Central memory CD8-positive, alpha-beta T cell (primary cell): ENCODE data around the gene PTK7.

Source experiments
- ATAC-seq: fragments of 150-1000 bp; cut with Tn5 transposase; replicated peaks from 2 replicates; pipeline ENCODE4 v1.10.0; 2022; ENCODE audit warnings: mild to moderate bottlenecking, moderate FRiP score, moderate number of reproducible peaks; ENCODE audit not compliant: poor library complexity, severe bottlenecking; ENCODE audit errors: extremely low read depth
- DNase-seq, 2 donors: peaks; one replicate each; pipeline ENCODE4 v3.0.0; 2021; ENCODE audit warnings: low spot score in 2 of 2
- H3K27ac Mint-ChIP-seq: one replicate; pipeline ENCODE4 v1.8.0; 2022; ENCODE audit warnings: low read depth, mild to moderate bottlenecking, moderate library complexity, mixed read lengths
- H3K27me3 Mint-ChIP-seq: one replicate; pipeline ENCODE4 v1.8.0; 2022; ENCODE audit warnings: mixed read lengths
- H3K36me3 Mint-ChIP-seq: one replicate; pipeline ENCODE4 v1.8.0; 2022; ENCODE audit warnings: mild to moderate bottlenecking, moderate library complexity, mixed read lengths; ENCODE audit not compliant: insufficient read depth
- H3K4me1 Mint-ChIP-seq: one replicate; pipeline ENCODE4 v1.8.0; 2022; ENCODE audit warnings: mixed read lengths
- H3K4me3 Mint-ChIP-seq: one replicate; pipeline ENCODE4 v1.8.0; 2022; ENCODE audit warnings: mild to moderate bottlenecking, moderate library complexity, mixed read lengths
- H3K9me3 Mint-ChIP-seq: one replicate; pipeline ENCODE4 v1.8.0; 2022; ENCODE audit warnings: mixed read lengths

PTK7 gene

DNA sequence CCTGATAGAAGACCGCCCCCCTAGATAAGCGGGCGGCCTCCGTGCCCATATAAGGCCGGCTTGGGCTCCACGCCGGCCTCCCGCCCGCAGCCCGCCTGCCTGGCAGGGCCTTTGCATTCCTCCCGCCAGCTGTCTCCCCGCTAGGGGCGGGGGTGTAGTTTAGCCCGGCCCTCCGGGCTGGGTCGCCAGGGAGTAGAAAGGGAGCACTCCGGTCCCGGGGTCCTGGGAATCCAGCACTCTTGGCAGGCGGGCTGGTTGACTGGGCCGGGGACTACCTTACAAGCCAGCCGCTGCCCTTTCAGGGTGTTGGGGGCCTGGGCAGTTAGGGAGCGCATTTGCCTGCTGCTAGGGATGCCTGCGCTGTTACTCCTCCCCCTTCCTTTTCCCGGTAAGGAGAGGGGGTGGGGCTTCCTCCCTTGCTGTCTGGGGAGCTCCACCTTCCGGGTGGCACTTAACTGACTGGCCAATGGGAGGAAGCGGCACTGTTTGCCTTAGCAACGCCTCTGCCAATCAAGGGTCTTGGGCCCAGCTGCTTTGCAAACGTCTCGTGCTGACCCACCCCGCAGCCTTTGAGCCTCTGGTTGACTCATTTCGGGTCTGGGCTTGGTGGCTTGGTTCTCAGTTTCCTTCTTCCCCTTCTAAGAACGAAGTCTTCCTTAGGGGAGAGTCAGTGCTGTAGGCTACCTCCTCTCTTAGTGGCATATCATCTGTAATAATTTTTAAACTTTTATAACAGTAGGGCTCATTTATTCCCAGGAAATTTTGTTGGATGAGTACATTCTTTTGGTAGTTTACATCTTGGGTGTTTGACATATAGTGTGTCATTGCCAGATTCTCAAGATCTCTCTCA lies 98.4 kb downstream of the PTK7 start:
- Mint-ChIP-seq H3K4me3 (peak overlapping the region; percentile 86), H3K9me3 (no peaks in the 10 kb centered on the region), H3K27ac (peak overlapping the region; percentile 92), H3K27me3 (no peaks in the 10 kb centered on the region), H3K4me1 (peaks cover 45% of the 10 kb centered on the region), H3K36me3 (peaks cover 34% of the 10 kb centered on the region)
- peak; percentile 59 for ATAC-seq
- DNase-seq: peak; percentile 71 to 85

DNA sequence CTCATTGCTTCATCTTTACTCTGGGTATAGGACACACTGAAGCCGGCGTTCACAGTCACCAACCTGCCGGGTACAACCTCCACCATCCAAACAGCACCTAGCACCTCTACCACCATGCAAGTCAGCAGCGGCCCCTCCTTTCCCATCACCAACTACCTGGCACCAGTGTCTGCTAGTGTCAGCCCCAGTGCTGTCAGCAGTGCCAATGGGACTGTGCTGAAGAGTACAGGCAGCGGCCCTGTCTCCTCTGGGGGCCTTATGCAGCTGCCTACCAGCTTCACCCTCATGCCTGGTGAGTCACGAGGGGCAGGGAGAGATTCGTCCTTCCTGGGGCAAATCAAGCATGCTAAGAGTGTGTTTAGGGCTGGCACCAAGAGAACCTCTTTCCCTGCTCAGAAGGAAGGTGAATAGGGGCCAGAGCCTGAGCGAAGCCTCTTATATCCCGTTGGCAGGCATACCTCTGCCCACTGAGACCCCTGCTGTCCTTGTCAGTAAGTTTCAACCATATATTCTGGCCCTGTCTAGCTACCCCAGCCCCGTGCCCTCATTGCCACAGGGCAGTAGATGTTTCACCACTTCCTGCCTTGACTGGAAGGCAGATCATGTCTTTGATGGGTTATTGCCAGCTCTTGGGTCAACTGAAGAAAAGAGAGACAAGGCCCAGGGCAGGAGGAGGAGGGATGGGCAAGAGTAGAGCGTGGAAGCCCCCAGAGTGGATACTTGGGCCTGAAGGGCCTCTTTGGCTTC lies 99.7 kb downstream of the PTK7 start:
- Mint-ChIP-seq H3K27me3 (no peaks in the 10 kb centered on the region), H3K27ac (no peak overlapping the region), H3K9me3 (no peaks in the 10 kb centered on the region), H3K4me1 (peaks cover 43% of the 10 kb centered on the region), H3K4me3 (no peak overlapping the region), H3K36me3 (peaks cover 33% of the 10 kb centered on the region)
- ATAC-seq: no peak
- DNase-seq: no peak

DNA sequence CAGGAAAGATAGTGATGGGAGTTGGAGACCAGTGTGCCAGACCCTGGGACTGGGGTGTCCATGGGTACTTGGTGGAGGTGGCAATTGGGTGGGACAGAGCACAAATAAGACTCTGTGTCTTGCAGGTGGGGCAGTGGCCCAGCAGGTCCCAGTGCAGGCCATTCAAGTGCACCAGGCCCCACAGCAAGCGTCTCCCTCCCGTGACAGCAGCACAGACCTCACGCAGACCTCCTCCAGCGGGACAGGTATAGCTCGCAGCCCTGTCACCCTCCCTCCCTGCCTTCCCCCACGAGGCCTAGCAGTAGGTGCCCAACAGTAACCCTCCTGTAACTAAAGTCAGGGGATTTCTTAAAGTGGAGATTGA lies 100.3 kb downstream of the PTK7 start:
- DNase-seq (no peak), ATAC-seq (no peak)
- no peak overlapping the region for H3K27ac Mint-ChIP-seq
- no peaks in the 10 kb centered on the region for H3K9me3 Mint-ChIP-seq
- H3K27me3 Mint-ChIP-seq: no peaks in the 10 kb centered on the region
- H3K4me1 Mint-ChIP-seq: peaks cover 45% of the 10 kb centered on the region
- no peak overlapping the region for H3K4me3 Mint-ChIP-seq
- peaks cover 32% of the 10 kb centered on the region for H3K36me3 Mint-ChIP-seq

DNA sequence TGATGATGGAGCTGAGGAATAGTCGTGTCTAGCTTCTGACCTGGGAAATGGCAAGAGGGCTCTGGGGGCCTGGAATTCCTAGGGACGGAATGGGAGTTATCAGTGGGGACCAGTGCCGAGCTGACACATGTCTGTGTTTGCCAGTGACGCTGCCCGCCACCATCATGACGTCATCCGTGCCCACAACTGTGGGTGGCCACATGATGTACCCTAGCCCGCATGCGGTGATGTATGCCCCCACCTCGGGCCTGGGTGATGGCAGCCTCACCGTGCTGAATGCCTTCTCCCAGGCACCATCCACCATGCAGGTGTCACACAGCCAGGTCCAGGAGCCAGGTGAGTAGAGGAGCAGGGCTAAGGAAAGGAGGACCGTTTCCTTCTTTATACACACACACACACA lies 102.0 kb downstream of the PTK7 start:
- Mint-ChIP-seq H3K9me3 (no peaks in the 10 kb centered on the region), H3K4me1 (peaks cover 47% of the 10 kb centered on the region), H3K27me3 (no peaks in the 10 kb centered on the region), H3K27ac (no peak overlapping the region), H3K36me3 (peaks cover 28% of the 10 kb centered on the region), H3K4me3 (no peak overlapping the region)
- no peak for ATAC-seq
- no peak for DNase-seq

DNA sequence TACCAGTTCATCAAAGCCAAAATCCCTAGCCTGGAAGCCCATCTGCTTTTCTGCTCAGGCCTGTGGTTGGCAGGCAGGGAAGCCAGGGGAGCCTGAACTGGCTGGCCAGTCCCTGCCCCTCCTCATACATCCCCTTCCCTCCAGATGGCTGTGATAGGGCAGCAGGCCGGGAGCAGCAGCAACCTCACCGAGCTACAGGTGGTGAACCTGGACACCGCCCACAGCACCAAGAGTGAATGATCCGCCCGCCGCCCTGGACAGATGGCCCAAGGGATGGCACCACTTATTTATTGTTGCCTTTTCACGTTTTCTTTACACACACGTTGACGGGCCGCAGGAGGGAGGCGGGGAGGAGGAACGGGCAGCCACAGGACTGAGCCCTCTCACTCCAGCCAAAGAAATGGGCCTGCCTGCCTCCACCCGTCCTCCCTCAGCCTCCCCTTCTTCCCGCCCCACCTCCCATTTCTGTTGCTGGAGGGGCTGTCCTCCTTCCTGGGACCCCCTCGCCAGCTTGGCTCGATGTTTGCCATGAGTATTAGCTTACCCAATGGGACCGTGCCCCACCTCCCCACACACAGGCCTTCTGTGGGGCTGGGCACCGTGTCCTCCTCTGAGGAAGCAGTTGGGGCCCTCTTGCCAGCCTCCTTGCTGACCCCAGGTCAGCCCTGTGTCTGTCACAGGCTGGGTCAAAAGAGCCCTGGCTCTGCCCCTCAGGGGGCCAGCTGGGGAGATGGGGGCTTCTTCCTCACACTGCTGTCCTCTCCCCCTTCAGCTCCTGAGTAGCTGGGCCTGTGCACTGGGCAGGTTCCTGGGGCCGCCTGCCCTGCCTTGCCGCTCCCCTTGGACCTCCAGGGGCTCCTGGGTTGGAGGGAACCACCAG lies 103.1 kb downstream of the PTK7 start:
- Mint-ChIP-seq H3K9me3 (no peaks in the 10 kb centered on the region), H3K36me3 (peaks cover 30% of the 10 kb centered on the region), H3K4me3 (no peak overlapping the region), H3K27ac (no peak overlapping the region), H3K4me1 (peaks cover 47% of the 10 kb centered on the region), H3K27me3 (no peaks in the 10 kb centered on the region)
- DNase-seq: no peak
- no peak for ATAC-seq

DNA sequence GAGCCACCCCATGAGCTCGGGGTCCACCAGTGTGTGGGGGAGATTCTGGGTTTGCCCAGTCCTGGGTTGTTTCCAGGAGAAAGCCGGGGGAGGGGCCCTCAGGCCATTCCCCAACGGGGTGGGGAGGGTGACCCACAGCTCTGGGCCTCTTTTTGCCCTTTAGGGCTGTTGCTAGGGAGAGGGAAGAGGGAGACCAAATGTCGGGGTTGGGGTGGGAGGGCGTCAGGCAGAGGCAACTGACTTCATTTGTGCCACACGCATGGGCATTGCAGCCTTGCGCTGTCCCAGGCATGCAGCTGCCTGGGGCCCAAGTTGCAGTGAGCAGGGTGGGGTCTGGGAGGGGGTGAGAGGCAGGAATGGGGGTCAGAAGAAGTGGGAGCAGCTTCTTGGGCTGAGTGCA lies 103.9 kb downstream of the PTK7 start:
- H3K27ac Mint-ChIP-seq: no peak overlapping the region
- H3K4me1 Mint-ChIP-seq: peaks cover 46% of the 10 kb centered on the region
- H3K36me3 Mint-ChIP-seq: peaks cover 29% of the 10 kb centered on the region
- ATAC-seq (no peak), DNase-seq (no peak)
- no peaks in the 10 kb centered on the region for H3K27me3 Mint-ChIP-seq
- no peak overlapping the region for H3K4me3 Mint-ChIP-seq
- H3K9me3 Mint-ChIP-seq: no peaks in the 10 kb centered on the region

DNA sequence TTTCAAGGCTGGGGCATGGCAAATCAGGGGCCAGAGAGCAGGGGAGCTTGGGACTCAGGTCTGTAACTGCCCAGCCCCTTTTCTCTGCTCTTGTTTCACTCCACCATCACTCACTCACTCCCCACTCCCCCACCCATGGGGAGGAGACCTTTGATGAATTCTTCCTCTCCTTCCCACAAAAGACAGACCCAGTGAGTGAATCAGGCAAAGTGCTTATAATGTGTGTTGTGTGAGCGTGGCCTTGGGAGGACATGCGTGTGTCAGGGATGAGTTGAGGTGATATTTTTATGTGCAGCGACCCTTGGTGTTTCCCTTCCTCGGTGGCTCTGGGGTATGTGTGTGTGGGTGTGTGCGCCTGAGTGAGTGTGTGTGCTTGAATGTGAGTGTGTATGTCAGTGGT lies 104.9 kb downstream of the PTK7 start:
- H3K4me3 Mint-ChIP-seq: peak overlapping the region; percentile 88
- ATAC-seq: no peak

DNA sequence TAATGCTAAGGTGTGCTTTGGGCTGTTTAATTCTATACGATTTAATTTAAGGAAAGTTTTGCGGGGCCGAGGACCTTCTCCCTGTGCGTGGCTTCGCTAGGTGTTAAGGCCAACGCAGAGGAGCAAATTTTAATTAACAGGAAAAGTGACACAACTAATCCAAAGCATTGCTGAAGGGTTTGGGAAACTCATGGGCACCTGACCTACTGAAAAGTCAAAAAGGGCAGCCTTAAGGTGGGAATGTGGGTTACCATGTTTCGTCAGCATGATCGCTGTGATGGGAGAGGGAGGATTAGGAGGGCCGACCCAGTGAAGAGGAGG lies 105.5 kb downstream of the PTK7 start:
- Mint-ChIP-seq H3K4me3 (peak overlapping the region; percentile 88), H3K27me3 (no peaks in the 10 kb centered on the region), H3K27ac (peak overlapping the region; percentile 80), H3K9me3 (no peaks in the 10 kb centered on the region), H3K36me3 (peaks cover 25% of the 10 kb centered on the region), H3K4me1 (peaks cover 43% of the 10 kb centered on the region)
- ATAC-seq: no peak
- DNase-seq: no peak

More for the DNA sequence above, 104.9 kb downstream of the PTK7 start:
- no peaks in the 10 kb centered on the region for H3K27me3 Mint-ChIP-seq
- no peak overlapping the region for H3K27ac Mint-ChIP-seq
- H3K9me3 Mint-ChIP-seq: no peaks in the 10 kb centered on the region
- peaks cover 47% of the 10 kb centered on the region for H3K4me1 Mint-ChIP-seq
- DNase-seq: no peak
- H3K36me3 Mint-ChIP-seq: peaks cover 28% of the 10 kb centered on the region

DNA sequence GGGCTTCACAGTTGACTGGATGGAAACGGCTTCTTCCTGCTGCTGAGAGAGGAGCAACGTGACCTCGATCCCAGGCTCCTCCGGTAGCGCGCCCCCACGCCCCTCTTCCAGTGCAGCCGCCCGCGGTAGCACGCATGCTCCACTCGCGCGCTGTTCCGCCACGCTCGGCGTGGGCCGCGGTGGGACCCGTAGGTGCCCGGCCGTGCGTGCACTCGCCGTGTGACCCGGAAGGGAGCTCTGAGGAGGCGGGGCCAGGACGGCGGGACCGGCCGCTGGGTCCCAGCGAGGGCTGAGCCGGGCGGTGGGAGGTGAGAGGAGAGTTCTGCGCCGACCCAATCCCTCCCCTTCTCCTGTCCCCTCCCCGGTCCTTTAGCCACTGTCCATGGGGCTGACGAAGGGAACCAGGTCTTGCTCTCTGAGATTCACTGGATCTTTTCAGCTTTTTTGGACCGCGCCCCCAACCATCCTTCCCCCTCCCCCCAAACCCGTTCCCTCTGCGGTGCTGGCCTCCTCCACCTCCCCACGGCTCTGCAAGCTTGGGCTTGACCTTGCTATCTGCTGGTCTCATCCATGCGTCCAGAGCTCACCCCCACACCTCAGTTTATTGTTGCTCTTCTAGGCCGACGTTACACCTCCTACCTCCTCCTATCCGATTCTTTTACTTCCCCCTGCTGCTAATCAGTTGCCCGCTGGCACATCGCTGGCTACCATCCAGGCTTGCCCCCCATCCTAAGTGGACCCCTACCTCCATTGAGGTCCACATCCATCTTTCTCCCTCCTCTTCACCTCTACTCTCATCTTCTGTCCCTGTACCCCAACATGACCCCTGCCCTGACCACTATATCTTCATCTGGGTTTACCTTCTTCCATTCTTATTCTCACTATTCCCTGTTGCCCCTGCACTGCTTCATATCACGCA lies 106.1 kb downstream of the PTK7 start, which contains the start of gene CUL9:
TSS of gene CUL9 (plus strand) at position 255 of the 919 bp plus-strand sequence. CDS start 2,115 bp downstream, outside the sequence.
- no peaks in the 10 kb centered on the region for H3K27me3 Mint-ChIP-seq
- H3K36me3 Mint-ChIP-seq: peaks cover 22% of the 10 kb centered on the region
- peak within 1 kb of the TSS; percentile 88 for H3K4me3 Mint-ChIP-seq
- ATAC-seq (peak; percentile 96), DNase-seq (peak; percentile 54 to 57)
- no peaks in the 10 kb centered on the region for H3K9me3 Mint-ChIP-seq
- peak within 1 kb of the TSS; percentile 80 for H3K27ac Mint-ChIP-seq
- peaks cover 43% of the 10 kb centered on the region for H3K4me1 Mint-ChIP-seq

DNA sequence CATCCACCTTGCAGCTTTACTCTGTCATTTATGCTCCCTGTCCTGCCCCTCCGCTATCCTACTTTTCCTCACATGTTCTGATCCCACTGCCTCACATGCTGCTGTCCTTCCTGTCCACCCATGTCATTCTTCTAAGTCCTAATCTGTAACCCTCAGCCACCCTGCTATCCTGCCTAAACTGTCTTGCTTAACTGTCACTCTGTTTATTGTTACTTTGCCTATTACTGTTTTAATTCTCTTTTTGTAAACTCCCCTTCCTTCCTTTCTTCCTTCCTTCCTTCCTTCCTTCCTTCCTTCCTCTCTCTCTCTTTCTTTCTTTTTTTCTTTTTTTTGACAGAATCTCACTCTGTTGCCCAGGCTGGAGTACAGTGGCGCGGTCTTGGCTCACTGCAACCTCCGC lies 107.3 kb downstream of the PTK7 start:
- H3K4me3 Mint-ChIP-seq: peak overlapping the region; percentile 88
- ATAC-seq (no peak), DNase-seq (no peak)
- H3K4me1 Mint-ChIP-seq: peaks cover 45% of the 10 kb centered on the region
- H3K27me3 Mint-ChIP-seq: no peaks in the 10 kb centered on the region
- no peaks in the 10 kb centered on the region for H3K9me3 Mint-ChIP-seq
- H3K36me3 Mint-ChIP-seq: peaks cover 24% of the 10 kb centered on the region
- H3K27ac Mint-ChIP-seq: peak overlapping the region; percentile 80

DNA sequence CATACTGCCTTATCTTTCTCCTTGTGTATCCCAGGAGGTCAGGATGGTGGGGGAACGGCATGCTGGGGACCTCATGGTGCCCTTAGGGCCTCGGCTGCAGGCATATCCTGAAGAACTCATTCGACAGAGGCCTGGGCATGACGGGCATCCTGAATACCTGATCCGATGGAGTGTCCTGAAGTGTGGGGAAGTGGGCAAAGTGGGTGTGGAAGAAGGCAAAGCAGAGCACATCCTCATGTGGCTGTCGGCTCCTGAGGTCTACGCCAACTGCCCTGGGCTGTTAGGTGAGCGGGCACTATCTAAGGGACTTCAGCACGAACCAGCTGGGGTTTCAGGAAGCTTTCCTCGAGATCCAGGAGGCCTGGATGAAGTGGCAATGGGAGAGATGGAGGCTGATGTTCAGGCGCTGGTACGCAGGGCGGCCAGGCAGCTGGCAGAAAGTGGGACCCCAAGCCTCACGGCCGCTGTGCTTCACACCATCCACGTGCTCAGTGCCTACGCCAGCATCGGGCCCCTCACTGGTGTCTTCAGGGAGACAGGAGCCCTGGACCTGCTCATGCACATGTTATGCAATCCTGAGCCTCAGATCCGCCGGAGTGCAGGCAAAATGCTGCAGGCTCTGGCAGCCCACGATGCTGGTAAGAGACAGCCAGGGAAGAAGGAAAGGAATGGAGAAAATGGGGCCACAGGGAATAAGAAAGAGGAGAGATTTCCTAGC lies 108.3 kb downstream of the PTK7 start:
- Mint-ChIP-seq H3K27me3 (no peaks in the 10 kb centered on the region), H3K9me3 (no peaks in the 10 kb centered on the region), H3K36me3 (peaks cover 24% of the 10 kb centered on the region), H3K27ac (no peak overlapping the region), H3K4me1 (peaks cover 49% of the 10 kb centered on the region), H3K4me3 (peak overlapping the region; percentile 88)
- no peak for ATAC-seq
- DNase-seq: no peak
